GM12878 (cell line): Measurements from ENCODE around the gene BIVM. TPM values are rescaled to one million over a fixed set of nuclear protein-coding genes. Genes with fewer than 3 reads are reported as not detected.

Experiments used
- ATF7 ChIP-seq: fragments of 450-650 bp; IDR thresholded peaks from 2 replicates; pipeline ENCODE4 v1.6.1; 2016; ENCODE audit warnings: low read depth, mild to moderate bottlenecking
- BMI1 ChIP-seq: fragments of 450-650 bp; IDR thresholded peaks from 2 replicates; pipeline ENCODE4 v1.6.1; 2016; ENCODE audit warnings: mild to moderate bottlenecking, moderate library complexity, borderline replicate concordance
- E4F1 ChIP-seq: fragments of 450-650 bp; IDR thresholded peaks from 2 replicates; pipeline ENCODE4 v1.6.1; 2018; ENCODE audit warnings: borderline replicate concordance, mild to moderate bottlenecking; ENCODE audit not compliant: partially characterized antibody
- FOS ChIP-seq: IDR thresholded peaks from 3 replicates; pipeline ENCODE4 v1.6.1; 2011; ENCODE audit warnings: borderline replicate concordance; ENCODE audit not compliant: insufficient read length; ENCODE audit errors: extremely low read depth
- MEF2A ChIP-seq: IDR thresholded peaks from 2 replicates; pipeline ENCODE4 v1.6.1; 2011; ENCODE audit warnings: low read depth, mild to moderate bottlenecking, low read length, moderate library complexity; ENCODE audit not compliant: insufficient read depth
- MTA3 ChIP-seq: IDR thresholded peaks from 2 replicates; pipeline ENCODE4 v1.6.1; 2012; ENCODE audit warnings: low read length, inconsistent platforms, borderline replicate concordance
- MYB ChIP-seq: fragments of 150-350 bp; IDR thresholded peaks from 2 replicates; pipeline ENCODE4 v1.6.1; 2014; ENCODE audit warnings: mild to moderate bottlenecking, low read depth, low read length, borderline replicate concordance
- NFIC ChIP-seq: IDR thresholded peaks from 2 replicates; pipeline ENCODE4 v1.6.1; 2012; ENCODE audit warnings: low read depth, mild to moderate bottlenecking, inconsistent platforms, low read length, moderate library complexity
- POLR2AphosphoS5 ChIP-seq: IDR thresholded peaks from 2 replicates; pipeline ENCODE4 v1.6.1; 2011; ENCODE audit warnings: mild to moderate bottlenecking, low read length, inconsistent platforms
- RAD51 ChIP-seq: fragments of 450-650 bp; IDR thresholded peaks from 2 replicates; pipeline ENCODE4 v1.6.1; 2016; ENCODE audit warnings: moderate library complexity, mild to moderate bottlenecking, inconsistent platforms
- YBX1 ChIP-seq: fragments of 450-650 bp; IDR thresholded peaks from 2 replicates; pipeline ENCODE4 v1.6.1; 2016; ENCODE audit warnings: antibody characterized with exemption
- ZNF687 ChIP-seq: fragments of 450-650 bp; IDR thresholded peaks from 2 replicates; pipeline ENCODE4 v1.6.1; 2017; ENCODE audit warnings: mild to moderate bottlenecking, moderate library complexity
- polyA plus RNA-seq, 11 experiments: library from polyadenylated mRNA; depleted of rRNA in 4 of 11; unstranded in 6 of 11; stranded (reverse) in 5 of 11; fragments of >200 nt; fragmentation: Nextera tagmentation in 4 of 11; fragmentation: Illumina TruSeq in 1 of 11; extraction: Ambion mirVana in 4 of 11; extraction: Trizol in 1 of 11; gene quantifications; 1 replicate in 1 of 11; 2 replicates in 10 of 11; pipeline versions ENCODE4 v1.2.1 to v1.2.3, GENCODE V29; 2011 to 2016; ENCODE audit warnings: inconsistent platforms in 2 of 11, missing spikeins in 2 of 11, low read depth in 1 of 11
- total RNA-seq, 4 experiments: library from RNA; depleted of rRNA in 3 of 4; stranded (reverse); fragments of >200 nt in 3 of 4; fragmentation: Illumina TruSeq in 1 of 4; extraction: Trizol in 1 of 4; gene quantifications; 2 replicates each; pipeline versions ENCODE4 v1.2.1 to v1.2.3, GENCODE V29; 2013 to 2021
- TF ChIP-seq, protein P1 (sequence below): fragments of 450-650 bp; IDR thresholded peaks from 2 replicates; pipeline ENCODE4 v1.6.1; 2016; ENCODE audit warnings: mild to moderate bottlenecking, moderate library complexity, borderline replicate concordance
- TF ChIP-seq, protein P2 (sequence below), 3 experiments: IDR thresholded peaks in 2 of 3; conservative IDR thresholded peaks in 1 of 3; 2 replicates each; pipeline ENCODE4 v1.5.1; 2011; ENCODE audit warnings: low read depth in 3 of 3, low read length in 3 of 3, mild to moderate bottlenecking in 3 of 3, control low read depth in 2 of 3, moderate library complexity in 2 of 3, inconsistent platforms in 1 of 3, mixed read lengths in 1 of 3; ENCODE audit not compliant: control insufficient read depth in 2 of 3, insufficient read depth in 1 of 3; ENCODE audit errors: extremely low read depth in 1 of 3

Gene BIVM
- total and polyA plus RNA-seq, 10 of the 15 experiments (the other 5 are each of a cell fraction or from before 2014, with no cell fraction given): 3.4 to 20.1 (median 14.1) TPM

DNA sequence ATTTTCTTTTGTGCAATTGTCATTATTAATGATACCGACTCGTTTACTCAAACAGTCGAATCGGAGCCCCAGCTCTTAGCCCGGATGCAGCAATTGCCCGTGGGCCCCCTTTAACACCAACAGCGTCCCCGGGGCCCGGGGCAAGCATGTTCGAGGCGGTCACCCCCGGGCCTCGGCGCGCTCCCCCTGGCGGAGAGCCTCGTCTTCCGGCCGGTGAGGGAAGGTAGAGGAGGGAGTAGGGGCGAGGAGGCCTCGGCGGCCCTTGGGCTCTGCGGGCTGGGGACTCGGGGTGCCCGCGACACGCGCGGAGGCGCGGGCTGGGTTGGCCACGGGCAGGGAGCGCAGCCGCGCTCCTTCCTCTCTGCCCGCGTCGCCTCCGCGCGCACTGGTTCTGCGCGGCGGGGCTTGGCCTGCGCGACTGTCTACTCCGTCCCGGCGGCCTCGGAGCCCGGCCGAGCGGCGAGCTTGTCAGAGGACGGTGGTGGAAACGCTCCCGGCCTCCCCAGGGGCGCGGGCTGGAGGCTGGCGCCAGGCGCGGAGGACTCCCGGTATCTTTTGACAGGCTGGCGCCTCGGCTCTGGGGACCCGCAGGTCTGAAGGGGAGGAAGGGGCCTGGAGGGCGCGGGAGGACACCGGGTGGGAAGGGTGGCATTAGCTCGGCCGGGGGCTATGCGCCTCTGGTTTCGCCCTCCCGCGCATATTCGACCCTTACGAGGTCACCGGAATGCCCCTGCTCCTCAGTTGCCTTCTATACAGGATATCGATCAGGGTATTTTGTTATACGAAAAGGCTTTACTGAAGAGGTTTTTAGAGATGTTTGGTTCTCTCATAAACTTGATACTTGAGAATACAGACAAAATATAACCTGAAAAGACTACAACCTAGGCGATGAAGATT, 1.5 kb downstream of the BIVM start (continued):
- no peak for TF ChIP-seq MTA3
- TF ChIP-seq ZNF687: peak; percentile 80
- TF ChIP-seq E4F1: no peak
- TF ChIP-seq FOS: peak; percentile 8
- TF ChIP-seq, protein P1, sequence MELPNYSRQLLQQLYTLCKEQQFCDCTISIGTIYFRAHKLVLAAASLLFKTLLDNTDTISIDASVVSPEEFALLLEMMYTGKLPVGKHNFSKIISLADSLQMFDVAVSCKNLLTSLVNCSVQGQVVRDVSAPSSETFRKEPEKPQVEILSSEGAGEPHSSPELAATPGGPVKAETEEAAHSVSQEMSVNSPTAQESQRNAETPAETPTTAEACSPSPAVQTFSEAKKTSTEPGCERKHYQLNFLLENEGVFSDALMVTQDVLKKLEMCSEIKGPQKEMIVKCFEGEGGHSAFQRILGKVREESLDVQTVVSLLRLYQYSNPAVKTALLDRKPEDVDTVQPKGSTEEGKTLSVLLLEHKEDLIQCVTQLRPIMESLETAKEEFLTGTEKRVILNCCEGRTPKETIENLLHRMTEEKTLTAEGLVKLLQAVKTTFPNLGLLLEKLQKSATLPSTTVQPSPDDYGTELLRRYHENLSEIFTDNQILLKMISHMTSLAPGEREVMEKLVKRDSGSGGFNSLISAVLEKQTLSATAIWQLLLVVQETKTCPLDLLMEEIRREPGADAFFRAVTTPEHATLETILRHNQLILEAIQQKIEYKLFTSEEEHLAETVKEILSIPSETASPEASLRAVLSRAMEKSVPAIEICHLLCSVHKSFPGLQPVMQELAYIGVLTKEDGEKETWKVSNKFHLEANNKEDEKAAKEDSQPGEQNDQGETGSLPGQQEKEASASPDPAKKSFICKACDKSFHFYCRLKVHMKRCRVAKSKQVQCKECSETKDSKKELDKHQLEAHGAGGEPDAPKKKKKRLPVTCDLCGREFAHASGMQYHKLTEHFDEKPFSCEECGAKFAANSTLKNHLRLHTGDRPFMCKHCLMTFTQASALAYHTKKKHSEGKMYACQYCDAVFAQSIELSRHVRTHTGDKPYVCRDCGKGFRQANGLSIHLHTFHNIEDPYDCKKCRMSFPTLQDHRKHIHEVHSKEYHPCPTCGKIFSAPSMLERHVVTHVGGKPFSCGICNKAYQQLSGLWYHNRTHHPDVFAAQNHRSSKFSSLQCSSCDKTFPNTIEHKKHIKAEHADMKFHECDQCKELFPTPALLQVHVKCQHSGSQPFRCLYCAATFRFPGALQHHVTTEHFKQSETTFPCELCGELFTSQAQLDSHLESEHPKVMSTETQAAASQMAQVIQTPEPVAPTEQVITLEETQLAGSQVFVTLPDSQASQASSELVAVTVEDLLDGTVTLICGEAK: peak; percentile 57; the same call in 1 of the 2 replicates
- no peak for TF ChIP-seq MYB
- TF ChIP-seq POLR2AphosphoS5: peak; percentile 47; the same call in 1 of the 2 replicates
- no peak for TF ChIP-seq YBX1
- no peak for TF ChIP-seq RAD51
- TF ChIP-seq NFIC: no peak
- TF ChIP-seq BMI1: no peak
- 0 out of 2 replicates have a peak, but pooled peaks have one; percentile 22 for TF ChIP-seq MEF2A
- TF ChIP-seq, protein P2, sequence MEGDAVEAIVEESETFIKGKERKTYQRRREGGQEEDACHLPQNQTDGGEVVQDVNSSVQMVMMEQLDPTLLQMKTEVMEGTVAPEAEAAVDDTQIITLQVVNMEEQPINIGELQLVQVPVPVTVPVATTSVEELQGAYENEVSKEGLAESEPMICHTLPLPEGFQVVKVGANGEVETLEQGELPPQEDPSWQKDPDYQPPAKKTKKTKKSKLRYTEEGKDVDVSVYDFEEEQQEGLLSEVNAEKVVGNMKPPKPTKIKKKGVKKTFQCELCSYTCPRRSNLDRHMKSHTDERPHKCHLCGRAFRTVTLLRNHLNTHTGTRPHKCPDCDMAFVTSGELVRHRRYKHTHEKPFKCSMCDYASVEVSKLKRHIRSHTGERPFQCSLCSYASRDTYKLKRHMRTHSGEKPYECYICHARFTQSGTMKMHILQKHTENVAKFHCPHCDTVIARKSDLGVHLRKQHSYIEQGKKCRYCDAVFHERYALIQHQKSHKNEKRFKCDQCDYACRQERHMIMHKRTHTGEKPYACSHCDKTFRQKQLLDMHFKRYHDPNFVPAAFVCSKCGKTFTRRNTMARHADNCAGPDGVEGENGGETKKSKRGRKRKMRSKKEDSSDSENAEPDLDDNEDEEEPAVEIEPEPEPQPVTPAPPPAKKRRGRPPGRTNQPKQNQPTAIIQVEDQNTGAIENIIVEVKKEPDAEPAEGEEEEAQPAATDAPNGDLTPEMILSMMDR (IDR thresholded peaks at IDR 0.05 in 2 of 3, conservative IDR thresholded peaks at IDR 0.05 in 1 of 3; ENCODE audit: control insufficient read depth in 2 of 3, extremely low read depth in 1 of 3, insufficient read depth in 1 of 3, low read depth in 3 of 3, low read length in 3 of 3): peak; percentile 76 to 91 (median 83)
- no peak for TF ChIP-seq ATF7
